ENCODE results near the gene GUCA1A. TPM values are rescaled to one million over a fixed set of nuclear protein-coding genes. Genes with fewer than 3 reads are reported as not detected.
"Not testable (repeated sequence)": the region's sequence is repeated elsewhere in the genome, so short reads cannot be mapped to it uniquely, and the experiment has no call there.

GUCA1A gene
- total RNA-seq, 1 experiment from 2014 or later, result not detected

DNA sequence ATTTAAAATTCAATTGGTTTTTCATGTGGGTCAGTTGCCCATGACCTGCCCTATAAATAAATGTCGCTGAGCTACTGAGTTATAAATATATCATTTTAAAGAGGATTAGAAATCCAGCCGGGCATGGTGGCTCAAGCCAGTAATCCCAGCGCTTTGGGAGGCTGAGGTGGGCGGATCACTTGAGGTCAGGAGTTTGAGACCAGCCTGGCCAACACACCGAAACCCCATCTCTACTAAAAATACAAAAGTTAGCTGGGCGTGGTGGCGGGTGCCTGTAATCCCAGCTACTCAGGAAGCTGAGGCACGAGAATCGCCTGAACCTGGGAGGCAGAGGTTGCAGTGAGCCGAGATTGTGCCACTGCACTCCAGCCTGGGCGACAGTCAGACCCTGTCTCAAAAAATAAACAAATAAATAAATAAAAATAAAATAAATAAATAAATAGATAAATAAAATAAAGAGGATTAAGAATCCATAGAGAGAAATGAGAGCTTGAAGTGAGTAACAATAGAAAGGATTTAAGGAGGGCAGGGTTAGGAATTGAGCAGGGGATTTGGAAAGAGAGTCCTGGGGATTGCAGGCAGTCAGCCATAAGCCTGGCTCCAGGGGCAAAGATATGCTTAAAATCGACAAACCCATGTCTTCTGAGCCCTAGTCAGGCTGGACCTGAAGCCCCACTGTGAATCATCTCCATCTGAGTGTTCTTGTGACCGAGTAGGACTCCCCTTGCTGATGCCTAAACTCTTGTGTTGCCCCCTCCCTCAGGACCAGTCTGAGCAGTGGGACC is 29.2 kb downstream of the GUCA1A start:
- not testable (repeated sequence) for DNase-seq (ENCODE audit: low read depth)

DNA sequence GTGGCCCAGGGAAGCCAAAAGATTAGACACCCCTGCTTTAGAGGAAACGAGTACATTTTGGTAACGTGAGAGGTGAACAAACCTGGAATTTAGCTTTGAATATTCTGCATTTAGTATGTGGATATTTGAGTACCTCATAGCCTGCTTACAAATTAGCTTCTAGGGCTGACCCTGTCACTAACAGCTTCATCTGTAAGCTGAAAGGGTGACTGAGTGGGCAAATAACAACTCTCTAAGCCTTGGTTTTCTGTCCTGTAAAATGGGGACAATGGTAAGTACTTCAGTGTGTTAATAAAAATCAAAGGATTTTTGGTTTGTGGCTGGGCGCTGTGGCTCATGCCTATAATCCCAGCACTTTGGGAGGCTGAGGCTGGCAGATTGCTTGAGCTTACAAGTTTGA is 30.0 kb downstream of the GUCA1A start:
- no peak for DNase-seq (ENCODE audit: low read depth)

GRCh38 chr6:42204768-42205282 is 31.7 kb downstream of the GUCA1A start:
- DNase-seq (ENCODE audit: low read depth), result no peak

DNA sequence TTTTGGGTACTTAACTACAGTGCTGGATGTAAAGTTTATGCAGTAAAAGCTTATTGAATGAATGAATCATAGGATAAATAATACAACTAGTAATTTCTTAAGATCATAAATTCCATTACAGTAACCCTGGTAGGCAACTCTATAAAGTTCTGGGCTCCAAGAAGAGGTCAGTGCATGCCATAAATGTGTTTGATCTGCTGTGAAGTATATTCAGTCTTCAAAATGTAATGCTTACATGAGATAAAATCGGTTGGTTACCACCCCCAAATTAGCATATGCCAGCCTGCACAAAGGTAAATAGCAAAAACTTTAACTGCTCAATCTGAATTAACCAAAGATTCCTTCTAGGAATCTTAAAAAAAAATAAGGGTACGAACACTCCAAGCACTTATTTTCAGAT is 34.4 kb downstream of the GUCA1A start:
- DNase-seq (ENCODE audit: low read depth), result not testable (repeated sequence)

- no peak for DNase-seq (ENCODE audit: low read depth)
These were observed 37.4 kb downstream of the GUCA1A start for GRCh38 chr6:42210551-42210950.

DNA sequence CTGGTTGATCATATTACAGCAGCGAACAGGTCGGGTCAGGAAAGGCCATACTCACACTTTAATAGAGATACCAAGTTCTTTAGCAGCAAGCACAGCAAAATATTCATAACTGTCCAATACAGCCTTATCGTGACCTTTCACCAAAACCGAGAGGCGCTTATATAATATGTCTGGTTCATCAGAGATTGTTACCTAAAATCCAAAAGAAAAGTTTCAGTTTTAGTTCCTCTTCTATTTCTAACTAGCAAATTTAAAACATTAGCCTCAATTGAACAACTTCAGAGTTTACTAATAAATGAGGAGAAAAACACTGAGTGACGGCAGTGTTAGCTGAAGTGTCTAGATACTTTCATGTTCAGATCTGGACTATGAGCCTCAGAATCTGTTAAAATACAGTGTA is 38.6 kb downstream of the GUCA1A start:
- DNase-seq (ENCODE audit: low read depth), result no peak

- no peak for DNase-seq (ENCODE audit: low read depth)
These were observed 39.3 kb downstream of the GUCA1A start for GRCh38 chr6:42212442-42212841.

DNA sequence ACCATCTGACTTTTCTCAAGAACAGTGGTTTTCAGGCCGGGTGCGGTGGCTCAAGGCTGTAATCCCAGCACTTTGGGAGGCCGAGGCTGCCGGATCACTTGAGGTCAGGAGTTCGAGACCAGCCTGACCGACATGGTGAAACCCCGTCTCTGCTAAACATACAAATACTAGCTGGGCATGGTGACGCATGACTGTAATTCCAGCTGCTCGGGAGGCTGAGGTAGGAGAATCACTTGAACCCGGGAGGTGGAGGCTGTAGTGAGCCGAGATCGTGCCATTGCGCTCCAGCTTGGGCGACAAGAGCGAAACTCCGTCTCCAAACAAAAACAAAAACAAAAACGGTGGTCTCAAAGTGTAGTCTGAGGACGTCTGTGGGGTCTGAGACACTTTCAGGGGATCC is 43.3 kb downstream of the GUCA1A start:
- not testable (repeated sequence) for DNase-seq (ENCODE audit: low read depth)

- no peak for DNase-seq (ENCODE audit: low read depth)
These were observed 44.0 kb downstream of the GUCA1A start for GRCh38 chr6:42217157-42217518.

DNA sequence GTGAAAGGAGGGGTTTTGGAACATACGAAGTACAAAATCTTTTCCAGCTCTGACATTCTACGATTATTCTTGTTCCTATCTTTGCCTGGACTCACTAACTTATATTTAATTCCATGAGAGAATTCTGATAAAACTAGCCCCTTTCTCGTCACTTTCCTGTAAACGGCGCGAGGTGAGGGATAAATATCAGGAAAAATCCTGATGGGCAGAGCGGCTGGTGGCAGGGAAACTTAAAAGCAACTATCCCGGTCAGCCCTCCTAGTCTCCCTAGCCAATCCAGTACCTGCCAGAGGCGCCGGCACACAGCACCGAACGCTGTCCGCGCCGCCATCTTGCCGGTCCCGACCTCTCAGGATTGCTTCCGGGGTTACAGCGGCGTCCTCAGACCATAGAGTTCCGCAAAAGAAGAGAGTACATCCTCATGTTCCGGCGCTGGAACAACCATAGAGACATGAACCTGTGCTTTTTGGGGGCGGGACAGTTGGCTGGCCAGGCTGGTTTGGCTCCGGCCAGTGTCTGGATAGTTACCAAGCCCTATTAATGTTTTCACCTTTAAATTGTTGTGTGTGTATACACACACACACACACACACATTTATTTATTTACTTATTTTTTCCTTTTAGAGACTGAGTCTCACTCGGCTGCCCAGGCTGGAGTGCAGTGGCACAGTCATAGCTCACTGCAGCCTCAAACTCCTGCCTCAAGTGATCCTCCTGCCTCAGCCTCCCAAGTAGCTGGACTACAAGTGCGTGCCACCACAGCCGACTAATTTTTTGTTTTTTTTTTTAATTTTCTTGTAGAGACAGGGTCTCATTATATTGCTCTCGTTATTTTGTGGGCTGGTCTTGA is 44.6 kb downstream of the GUCA1A start, which contains the start of gene MRPS10:
MRPS10 (minus strand) TSS at position 343 of the 849 bp plus-strand sequence; CDS start at position 331, 12 bp downstream.
- peak; percentile 92 for DNase-seq (ENCODE audit: low read depth)

DNA sequence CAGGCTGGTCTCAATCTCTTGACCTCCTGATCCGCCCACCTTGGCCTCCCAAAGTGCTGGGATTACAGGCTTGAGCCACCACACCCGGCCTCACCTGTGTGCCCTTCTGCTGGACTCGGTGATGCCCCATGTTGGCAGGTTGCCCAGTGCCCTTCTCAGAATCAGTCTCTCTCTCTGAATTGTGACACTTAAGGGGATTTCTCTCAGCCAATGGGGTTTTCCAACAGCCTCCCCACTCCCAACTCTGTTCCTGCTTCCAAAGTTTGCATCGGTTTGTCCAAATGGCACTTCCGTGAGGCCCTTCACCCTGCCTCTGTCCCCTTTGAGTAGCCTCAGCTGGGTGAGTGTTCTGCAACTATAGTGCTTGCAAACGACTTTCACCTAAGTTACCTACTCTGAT is 47.6 kb downstream of the GUCA1A start:
- no peak for DNase-seq (ENCODE audit: low read depth)

DNA sequence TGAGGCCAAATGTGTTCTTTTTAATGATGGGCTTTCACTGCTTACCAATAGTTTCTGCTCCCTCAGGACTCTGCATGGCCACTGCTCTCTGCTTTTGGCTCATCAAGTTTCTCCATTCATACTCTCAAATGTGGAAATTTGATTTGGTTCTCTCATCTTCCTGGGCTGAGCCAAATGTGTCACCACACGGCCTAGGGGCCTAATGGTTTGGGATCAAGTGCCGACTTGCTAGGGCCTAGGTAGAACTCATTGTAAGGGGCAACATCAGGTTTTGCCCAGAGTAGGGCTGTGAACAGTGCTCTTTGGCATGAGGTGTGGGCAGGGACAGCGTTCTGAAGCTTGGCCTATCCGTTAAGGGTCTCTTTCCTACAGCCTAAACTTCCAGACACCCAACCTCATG is 48.4 kb downstream of the GUCA1A start:
- no peak for DNase-seq (ENCODE audit: low read depth)

DNA sequence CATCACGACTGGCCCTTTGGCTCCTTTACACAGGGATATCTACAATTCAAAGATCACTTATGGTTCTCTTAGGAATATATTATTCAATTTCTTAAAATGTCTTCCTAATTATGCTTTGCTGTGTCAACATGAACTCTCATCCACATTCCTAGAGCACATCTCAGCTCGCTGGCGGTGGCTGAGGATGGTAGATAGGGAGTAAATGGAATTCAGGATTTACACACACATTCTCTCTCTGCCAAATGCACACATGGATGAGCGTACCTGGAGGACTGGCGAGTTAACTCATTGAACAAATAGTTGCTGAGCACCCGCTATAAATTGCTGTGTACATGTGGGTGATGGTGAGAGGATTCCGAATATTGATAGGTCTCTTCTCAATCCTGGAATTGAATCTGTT is 49.3 kb downstream of the GUCA1A start:
- DNase-seq (ENCODE audit: low read depth), result no peak

- DNase-seq (ENCODE audit: low read depth), result peak; percentile 94
These were observed 51.3 kb downstream of the GUCA1A start for GRCh38 chr6:42224222-42225028.

DNA sequence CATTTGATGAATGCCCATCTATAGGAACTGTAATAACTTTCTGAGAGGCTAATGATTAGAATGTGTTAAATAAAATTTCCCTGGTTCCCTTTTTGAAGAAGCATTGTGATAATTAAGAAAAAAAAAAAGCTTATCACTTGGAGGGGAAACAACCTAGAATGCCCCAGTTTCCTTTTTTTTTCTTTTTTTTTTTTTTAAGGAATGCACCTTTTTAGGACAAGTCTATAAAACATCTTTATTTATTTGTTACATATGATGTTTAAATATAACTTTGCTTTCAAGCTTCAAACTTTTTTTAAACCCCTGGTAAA is 51.8 kb downstream of the GUCA1A start:
- DNase-seq (ENCODE audit: low read depth), result no peak

- no peak for DNase-seq (ENCODE audit: low read depth)
These were observed 52.3 kb downstream of the GUCA1A start for GRCh38 chr6:42225419-42225818.

DNA sequence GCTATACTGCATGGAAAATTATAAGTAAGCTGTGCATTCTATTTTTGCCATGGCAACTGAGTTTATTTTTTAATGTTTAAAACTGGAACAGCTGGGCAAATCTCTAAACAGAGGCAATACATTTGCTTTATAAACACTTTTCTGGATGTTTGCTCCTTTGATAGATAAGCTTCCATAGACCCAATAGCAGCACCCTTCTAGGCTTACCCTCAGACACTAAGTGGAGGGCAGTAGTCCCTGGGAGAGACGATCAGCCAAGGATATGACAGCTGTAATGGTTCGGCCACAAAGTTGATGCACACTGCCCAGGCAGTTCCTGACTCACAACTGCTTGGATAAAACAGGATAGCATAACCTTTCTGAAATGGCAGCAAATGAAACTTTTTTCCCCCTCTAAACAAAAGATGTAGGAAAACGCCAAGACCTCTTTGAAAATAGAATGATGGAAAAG is 53.0 kb downstream of the GUCA1A start:
- DNase-seq (ENCODE audit: low read depth), result peak; percentile 83

GRCh38 chr6:42226645-42227143 is 53.5 kb downstream of the GUCA1A start:
- DNase-seq (ENCODE audit: low read depth), result peak; percentile 92

DNA sequence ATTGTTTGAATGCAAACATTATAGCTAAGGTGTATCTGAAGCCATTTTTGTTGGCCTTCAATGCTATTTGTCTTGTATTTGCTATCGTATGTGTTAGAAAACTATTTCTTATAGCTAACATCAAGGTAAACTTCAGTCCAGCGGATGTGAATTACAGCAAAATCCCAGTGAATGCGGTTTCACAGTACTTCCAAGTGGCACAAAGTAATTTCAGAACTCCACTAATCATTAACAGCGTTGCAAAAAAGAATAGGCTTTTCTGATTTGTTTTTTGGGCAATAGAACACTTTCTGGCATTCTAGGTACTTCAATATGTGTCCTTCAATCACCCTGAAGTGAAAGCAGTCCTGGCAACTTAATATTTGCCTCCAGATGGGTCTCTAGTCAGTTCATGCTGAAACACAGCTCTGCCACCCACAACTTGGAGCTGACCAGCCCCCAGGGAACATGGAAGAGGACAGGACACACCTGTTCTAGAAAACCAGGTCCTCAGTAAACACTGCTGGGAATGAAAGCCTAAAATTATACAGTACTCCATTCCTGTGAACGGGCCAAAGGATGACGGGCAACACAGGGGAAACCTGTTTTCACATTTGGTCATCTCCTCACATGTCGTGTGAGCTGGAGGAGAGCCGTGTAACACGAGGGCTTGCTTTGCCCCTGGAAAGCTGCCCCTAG is 54.1 kb downstream of the GUCA1A start:
- DNase-seq (ENCODE audit: low read depth), result no peak

DNA sequence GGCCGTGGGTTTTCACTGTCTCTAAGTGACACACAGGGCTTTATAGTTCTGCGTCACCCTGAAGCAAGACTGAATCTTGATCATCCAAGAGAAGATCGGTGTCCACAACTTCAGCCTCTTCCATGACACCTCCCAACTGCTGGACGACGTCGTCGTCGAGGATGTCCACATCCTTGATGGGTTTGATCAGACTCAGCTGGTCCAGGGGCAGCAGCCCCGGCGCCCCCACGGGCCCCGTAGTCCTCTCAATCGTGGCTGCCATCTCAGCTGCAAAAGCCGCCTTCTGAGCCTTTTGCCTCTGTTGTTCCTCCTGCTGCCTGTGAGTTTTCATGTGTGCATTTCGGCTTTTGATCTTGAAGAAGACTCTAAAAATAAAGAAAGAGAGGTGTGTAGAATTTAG is 55.1 kb downstream of the GUCA1A start:
- DNase-seq (ENCODE audit: low read depth), result no peak
